Stimulated activated CD4-positive, alpha-beta T cell treated with anti-CD3 and anti-CD28 coated beads, Interleukin-4, amount 100 ng/mL, for 48 hours (primary cell): ENCODE results near the gene KRTCAP2.

Experiments used
- DNase-seq, 2 donors: peaks; one replicate each; pipeline ENCODE4 v3.0.0-alpha.2; 2020; ENCODE audit warnings: low read depth in 2 of 2

The KRTCAP2 gene

GRCh38 chr1:155134322-155134721 lies 38.8 kb downstream of the KRTCAP2 start:
- no peak for DNase-seq

GRCh38 chr1:155133799-155134281 lies 39.3 kb downstream of the KRTCAP2 start:
- DNase-seq, result no peak

DNA sequence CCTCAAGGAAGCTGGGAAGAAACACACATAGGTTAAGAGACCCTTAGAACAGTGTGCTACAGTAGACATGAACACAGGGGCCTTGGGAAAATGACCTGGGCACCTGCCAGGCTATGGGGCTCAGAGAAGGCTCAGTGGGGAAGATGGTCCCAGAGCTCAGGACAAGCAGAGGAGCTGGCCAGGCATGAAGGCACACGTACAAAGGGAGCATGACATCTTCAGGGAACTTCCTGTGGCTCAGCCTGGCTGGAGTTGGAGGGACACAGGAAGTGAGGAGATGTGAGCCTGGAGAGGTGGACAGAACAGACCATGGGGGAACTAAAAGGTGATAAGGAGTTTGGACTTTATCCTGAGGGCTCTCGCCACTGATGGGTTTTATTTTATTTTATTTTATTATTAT lies 41.2 kb downstream of the KRTCAP2 start:
- no peak for DNase-seq

DNA sequence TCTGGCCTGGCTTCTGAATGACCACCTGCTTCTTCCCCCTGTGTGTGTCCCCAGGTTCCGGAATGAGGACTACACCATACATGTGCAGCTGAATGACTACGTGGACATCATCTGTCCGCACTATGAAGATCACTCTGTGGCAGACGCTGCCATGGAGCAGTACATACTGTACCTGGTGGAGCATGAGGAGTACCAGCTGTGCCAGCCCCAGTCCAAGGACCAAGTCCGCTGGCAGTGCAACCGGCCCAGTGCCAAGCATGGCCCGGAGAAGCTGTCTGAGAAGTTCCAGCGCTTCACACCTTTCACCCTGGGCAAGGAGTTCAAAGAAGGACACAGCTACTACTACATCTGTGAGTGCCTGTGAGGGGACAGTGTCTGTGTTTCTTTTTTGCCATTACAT lies 41.8 kb downstream of the KRTCAP2 start:
- DNase-seq, result no peak

- no peak for DNase-seq
Measured at GRCh38 chr1:155130272-155131006, 42.7 kb downstream of the KRTCAP2 start.

DNA sequence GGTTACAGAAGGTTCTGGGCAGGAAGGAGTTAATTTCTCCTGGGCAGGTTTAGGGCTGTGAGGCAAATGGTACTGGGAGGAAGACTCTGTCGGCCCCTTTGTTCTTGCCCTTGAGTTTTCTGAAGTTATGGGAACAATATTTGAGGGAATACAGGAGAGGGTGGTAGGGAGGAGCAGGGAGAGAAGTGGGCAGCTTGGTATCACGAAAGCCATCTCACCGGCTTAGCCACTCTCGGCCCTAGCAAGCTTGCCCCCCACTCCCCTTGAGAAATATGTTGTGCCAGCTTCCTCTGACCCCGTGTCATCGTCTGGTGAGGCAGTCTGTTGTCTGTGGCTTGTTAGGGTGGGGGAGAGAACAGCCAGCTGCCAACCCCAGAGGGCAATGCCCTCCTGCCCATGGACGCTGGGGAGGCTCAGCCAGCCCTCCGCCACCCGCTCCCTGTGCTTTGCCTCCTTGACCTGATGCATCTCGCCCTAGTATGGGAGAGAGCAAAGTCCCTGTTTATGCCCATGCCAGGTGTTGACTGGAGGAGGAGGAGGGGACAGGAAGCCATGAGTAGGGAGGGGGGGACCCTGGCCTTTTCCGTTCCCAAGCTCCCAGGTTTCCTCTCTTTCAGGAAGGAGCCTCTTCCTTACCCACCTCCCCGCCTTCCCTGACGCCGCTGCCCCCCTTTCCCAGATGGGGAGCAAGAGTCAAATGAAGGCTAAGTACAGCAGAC lies 44.2 kb downstream of the KRTCAP2 start:
- no peak for DNase-seq

GRCh38 chr1:155127967-155128754 lies 44.9 kb downstream of the KRTCAP2 start:
- no peak for DNase-seq

DNA sequence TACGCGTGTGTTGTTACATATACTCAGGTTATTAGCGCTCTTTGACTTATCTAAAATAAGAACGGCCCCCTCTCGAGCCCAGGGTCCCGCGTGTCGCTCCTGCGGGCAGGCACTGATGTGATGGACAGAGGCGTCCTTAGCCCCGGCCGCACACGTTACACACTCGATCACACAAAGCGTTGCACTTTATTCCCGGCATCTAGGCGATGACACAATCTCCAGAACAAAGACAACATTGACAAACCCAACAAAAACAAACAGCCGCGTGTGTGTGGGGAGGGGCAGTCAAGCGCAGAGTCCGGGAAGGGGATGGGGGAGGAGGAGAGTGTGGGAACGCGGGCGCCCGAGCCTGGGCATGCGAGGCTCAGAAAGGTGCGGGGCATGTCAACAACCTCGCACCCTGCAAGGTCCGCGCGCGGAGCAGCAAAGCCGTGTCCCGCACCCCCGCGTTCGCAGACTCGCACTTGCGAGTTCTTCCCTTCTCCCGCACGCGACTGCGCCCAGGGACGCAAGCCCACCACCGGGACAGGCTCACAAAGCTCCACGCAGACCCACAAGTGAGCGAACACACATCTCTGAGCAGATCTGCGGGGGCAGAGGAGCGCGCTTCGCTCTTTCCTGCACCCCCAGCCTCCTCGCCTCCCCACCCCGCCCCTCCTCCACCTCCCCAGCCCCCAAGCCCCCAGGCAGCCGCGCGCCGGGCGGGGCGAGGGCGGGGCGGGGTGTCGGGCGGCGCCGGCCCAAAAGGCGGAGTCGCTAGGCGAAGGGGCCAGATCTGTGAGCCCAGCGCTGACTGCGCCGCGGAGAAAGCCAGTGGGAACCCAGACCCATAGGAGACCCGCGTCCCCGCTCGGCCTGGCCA lies 45.8 kb downstream of the KRTCAP2 start, which contains the start of gene EFNA1:
Gene EFNA1 (plus strand): TSS at position 772 of the 862 bp plus-strand sequence. CDS start 102 bp downstream, outside the sequence.
- DNase-seq, result peak in 1 of 2 donors; percentile 18

GRCh38 chr1:155126556-155127104 lies 46.5 kb downstream of the KRTCAP2 start:
- no peak for DNase-seq

- DNase-seq, result no peak
Measured at GRCh38 chr1:155125946-155126555, 47.1 kb downstream of the KRTCAP2 start.

DNA sequence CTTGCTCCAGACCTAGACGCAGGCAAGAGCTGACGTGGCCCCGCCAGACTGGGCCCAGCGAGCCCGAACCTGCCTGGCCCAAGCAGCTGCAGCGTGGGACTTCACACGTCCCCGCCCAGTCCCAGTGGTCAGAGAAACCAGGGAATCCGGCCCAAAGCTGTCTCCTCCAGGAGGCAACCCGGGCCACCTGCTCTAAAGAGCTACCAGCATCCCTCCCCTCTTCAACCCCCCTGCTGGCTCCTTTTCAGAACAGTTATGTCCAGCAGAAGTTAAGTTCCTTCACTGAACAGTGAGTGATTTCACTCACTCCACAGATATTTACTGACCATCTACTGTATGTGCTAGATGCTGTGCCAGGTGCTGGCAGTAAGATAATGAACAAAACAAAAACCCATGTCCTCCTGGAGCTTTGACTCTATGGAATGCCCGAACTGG lies 47.6 kb downstream of the KRTCAP2 start:
- DNase-seq, result no peak

- DNase-seq, result no peak
Measured at GRCh38 chr1:155124503-155125463, 48.3 kb downstream of the KRTCAP2 start.

DNA sequence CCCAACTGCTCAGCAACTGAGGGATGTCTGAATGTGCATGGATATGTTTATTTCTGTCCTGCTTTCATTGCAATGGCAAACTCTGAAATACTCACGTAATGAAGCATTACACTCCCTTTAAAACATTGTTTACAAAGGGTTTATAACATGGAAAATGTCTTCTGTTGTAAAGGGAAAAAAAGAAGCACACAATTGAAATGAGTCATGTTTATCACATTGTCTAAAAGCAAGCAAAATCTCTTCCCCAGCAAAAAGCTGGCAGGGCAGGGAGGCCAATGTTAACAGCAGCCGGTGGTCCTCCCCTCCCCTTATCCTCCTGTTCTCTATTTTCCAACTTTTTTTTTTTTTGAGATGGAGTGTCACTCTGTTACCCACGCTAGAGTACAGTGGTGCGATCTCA lies 49.3 kb downstream of the KRTCAP2 start:
- DNase-seq, result no peak

DNA sequence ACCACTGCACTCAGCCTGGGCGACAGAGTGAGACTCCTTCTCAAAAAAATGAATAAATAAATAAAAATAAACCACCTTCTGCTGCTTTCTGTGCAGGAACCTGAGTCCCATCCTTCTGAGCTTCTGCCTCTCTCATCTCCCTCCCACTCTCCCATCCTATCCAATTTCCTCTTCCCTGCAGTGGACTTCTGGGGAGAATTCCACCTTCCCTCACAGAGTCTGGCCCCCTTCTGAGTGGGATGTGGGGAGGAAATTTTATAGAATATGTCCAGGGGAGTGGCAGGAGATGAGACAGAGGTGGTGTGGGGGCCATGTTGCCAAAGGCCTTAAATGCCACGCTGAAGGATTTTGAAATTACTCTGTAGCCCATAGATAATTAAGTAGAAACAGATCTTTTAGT lies 50.8 kb downstream of the KRTCAP2 start:
- DNase-seq, result no peak

DNA sequence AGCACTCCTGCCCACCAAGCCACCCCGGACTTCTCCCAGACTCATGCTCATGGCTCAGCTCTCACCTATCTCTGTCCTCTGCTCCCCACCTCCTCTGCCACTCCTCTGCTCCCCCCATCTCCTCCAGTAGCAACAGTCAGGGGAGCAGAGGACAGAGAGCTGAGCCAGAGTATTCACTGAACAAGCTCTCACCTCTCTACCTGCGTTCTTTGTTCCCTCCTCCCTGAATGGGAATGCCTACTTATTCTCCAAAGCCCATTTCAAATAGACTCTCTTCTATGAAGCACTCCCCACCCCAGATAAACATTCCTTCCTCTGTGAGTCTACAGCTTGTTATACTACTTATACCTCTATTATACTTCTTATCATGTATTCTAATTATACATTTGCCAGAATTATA lies 51.9 kb downstream of the KRTCAP2 start:
- no peak for DNase-seq

GRCh38 chr1:155120253-155120652 lies 52.9 kb downstream of the KRTCAP2 start:
- no peak for DNase-seq
